Natural killer cell (primary cell): ENCODE results near the gene DDR1. TPM values are rescaled to one million over a fixed set of nuclear protein-coding genes. Genes with fewer than 3 reads are reported as not detected.

Source experiments
- ATAC-seq, 3 donors: fragments of 150-1000 bp in 2 of 3; fragments of 200-7000 bp in 1 of 3; cut with Tn5 transposase; 1 replicate in 1 of 3; 2 replicates in 2 of 3; pipeline ENCODE4 v1.10.0; 2021; ENCODE audit warnings: mild to moderate bottlenecking in 2 of 3, moderate library complexity in 2 of 3
- DNase-seq, 2 donors: peaks; one replicate each; pipeline versions ENCODE4 v3.0.0 to v3.0.0-alpha.2; 2013 to 2021; ENCODE audit warnings: mixed read lengths in 1 of 2
- H3K27ac ChIP-seq: one replicate; pipeline ENCODE4 v1.5.1; 2013; ENCODE audit warnings: mild to moderate bottlenecking, low read length
- H3K27me3 ChIP-seq: one replicate; pipeline ENCODE4 v1.6.1; 2013; ENCODE audit warnings: low read length; ENCODE audit not compliant: control insufficient read depth, insufficient read depth
- H3K36me3 ChIP-seq: one replicate; pipeline ENCODE4 v1.6.1; 2013; ENCODE audit warnings: low read length; ENCODE audit not compliant: control insufficient read depth, insufficient read depth
- H3K4me1 ChIP-seq: one replicate; pipeline ENCODE4 v1.6.1; 2013; ENCODE audit warnings: low read length; ENCODE audit not compliant: control insufficient read depth, insufficient read depth
- H3K4me3 ChIP-seq: one replicate; pipeline ENCODE4 v1.5.1; 2013; ENCODE audit warnings: low read length
- H3K9me3 ChIP-seq: one replicate; pipeline ENCODE4 v1.6.1; 2013; ENCODE audit warnings: low read length; ENCODE audit not compliant: control insufficient read depth, insufficient read depth
- H3K27ac Mint-ChIP-seq, 2 donors: one replicate each; pipeline ENCODE4 v1.8.0; 2022; ENCODE audit warnings: mild to moderate bottlenecking in 2 of 2, mixed read lengths in 2 of 2, moderate library complexity in 1 of 2
- H3K27me3 Mint-ChIP-seq, 2 donors: one replicate each; pipeline ENCODE4 v1.8.0; 2022; ENCODE audit warnings: low read depth in 2 of 2, mixed read lengths in 2 of 2
- H3K36me3 Mint-ChIP-seq: one replicate; pipeline ENCODE4 v1.8.0; 2022; ENCODE audit warnings: mixed read lengths
- H3K4me1 Mint-ChIP-seq, 2 donors: one replicate each; pipeline ENCODE4 v1.8.0; 2022; ENCODE audit warnings: mixed read lengths in 2 of 2
- H3K4me3 Mint-ChIP-seq: one replicate; pipeline ENCODE4 v1.8.0; 2022; ENCODE audit warnings: mild to moderate bottlenecking, moderate library complexity, mixed read lengths
- H3K9me3 Mint-ChIP-seq, 2 donors: one replicate each; pipeline ENCODE4 v1.8.0; 2022; ENCODE audit warnings: mixed read lengths in 2 of 2
- WGBS: methylation state at CpG from one replicate; pipeline ENCODE4 v1.1.7; 2013; ENCODE audit warnings: missing lambda C conversion rate; ENCODE audit not compliant: insufficient coverage; 5-methylcytosine and 5-hydroxymethylcytosine counted together
- intact Hi-C: fragments of 100-400 bp; cut with micrococcal nuclease; formaldehyde crosslinking; loops from one replicate; pipeline ENCODE4 v1.14.2; 2022
- total RNA-seq, 4 donors: library from RNA; stranded (reverse); fragments of 120-200 nt in 1 of 4; gene quantifications; one replicate each; pipeline versions ENCODE4 v1.2.3 to v1.2.4, GENCODE V29; 2013 to 2022
- TF ChIP-seq, protein P1 (sequence below): fragments of 200-600 bp; IDR thresholded peaks from one replicate; pipeline ENCODE4 v1.8.0; 2022; ENCODE audit warnings: antibody characterized with exemption

DDR1 gene
- total RNA-seq, 3 donors from 2014 or later (not counting 1 experiment from before 2014, with no cell fraction given) = 2.6 to 7.4 (median 5.2) TPM

DNA sequence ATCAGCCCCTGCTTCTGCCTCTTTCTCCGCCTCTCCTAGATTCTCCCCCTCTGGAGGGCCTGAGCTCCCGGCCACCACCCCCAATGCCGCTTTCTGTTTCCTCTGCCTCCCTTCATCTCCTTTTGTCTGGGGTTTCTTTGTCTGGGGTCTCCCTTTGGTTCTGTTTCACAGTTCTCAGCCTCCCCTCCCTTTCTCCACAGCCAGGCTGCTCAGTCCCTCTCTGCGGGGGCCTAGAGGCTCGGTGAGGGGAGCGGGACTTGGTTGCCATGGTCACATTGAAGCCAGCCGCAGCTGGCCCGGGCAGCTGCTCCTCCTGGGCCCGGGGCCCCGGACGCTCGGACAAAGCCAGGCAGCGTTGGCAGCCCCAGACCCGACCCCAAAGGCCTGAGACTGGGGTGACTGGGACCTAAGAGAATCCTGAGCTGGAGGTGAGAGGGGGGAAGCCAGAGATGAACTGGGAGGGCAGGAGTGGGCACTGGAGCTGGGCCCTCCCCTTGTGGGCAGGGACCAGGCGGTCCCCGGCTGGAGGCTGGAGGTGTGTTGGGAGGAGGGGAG lies 3.5 kb upstream of the DDR1 start:
- Mint-ChIP-seq H3K27ac (no peak overlapping the region), H3K36me3 (no peaks in the 10 kb centered on the region), H3K9me3 (no peaks in the 10 kb centered on the region), H3K27me3 (peaks cover 7 to 18% of the 10 kb centered on the region in 2 donors), H3K4me3 (no peak overlapping the region), H3K4me1 (peaks cover 20 to 31% of the 10 kb centered on the region in 2 donors)
- no peaks in the 10 kb centered on the region for H3K9me3 ChIP-seq
- no peak for ATAC-seq
- H3K36me3 ChIP-seq = no peaks in the 10 kb centered on the region
- TF ChIP-seq, protein P1, sequence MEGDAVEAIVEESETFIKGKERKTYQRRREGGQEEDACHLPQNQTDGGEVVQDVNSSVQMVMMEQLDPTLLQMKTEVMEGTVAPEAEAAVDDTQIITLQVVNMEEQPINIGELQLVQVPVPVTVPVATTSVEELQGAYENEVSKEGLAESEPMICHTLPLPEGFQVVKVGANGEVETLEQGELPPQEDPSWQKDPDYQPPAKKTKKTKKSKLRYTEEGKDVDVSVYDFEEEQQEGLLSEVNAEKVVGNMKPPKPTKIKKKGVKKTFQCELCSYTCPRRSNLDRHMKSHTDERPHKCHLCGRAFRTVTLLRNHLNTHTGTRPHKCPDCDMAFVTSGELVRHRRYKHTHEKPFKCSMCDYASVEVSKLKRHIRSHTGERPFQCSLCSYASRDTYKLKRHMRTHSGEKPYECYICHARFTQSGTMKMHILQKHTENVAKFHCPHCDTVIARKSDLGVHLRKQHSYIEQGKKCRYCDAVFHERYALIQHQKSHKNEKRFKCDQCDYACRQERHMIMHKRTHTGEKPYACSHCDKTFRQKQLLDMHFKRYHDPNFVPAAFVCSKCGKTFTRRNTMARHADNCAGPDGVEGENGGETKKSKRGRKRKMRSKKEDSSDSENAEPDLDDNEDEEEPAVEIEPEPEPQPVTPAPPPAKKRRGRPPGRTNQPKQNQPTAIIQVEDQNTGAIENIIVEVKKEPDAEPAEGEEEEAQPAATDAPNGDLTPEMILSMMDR = no peak
- peaks cover 28% of the 10 kb centered on the region for H3K4me1 ChIP-seq
- intact Hi-C loops = no loop called here
- H3K27ac ChIP-seq = no peak overlapping the region
- no peak for DNase-seq
- WGBS = 94% methylated on average over 16 of the region's 16 CpGs
- H3K27me3 ChIP-seq = peaks cover 3% of the 10 kb centered on the region
- H3K4me3 ChIP-seq = no peak overlapping the region

DNA sequence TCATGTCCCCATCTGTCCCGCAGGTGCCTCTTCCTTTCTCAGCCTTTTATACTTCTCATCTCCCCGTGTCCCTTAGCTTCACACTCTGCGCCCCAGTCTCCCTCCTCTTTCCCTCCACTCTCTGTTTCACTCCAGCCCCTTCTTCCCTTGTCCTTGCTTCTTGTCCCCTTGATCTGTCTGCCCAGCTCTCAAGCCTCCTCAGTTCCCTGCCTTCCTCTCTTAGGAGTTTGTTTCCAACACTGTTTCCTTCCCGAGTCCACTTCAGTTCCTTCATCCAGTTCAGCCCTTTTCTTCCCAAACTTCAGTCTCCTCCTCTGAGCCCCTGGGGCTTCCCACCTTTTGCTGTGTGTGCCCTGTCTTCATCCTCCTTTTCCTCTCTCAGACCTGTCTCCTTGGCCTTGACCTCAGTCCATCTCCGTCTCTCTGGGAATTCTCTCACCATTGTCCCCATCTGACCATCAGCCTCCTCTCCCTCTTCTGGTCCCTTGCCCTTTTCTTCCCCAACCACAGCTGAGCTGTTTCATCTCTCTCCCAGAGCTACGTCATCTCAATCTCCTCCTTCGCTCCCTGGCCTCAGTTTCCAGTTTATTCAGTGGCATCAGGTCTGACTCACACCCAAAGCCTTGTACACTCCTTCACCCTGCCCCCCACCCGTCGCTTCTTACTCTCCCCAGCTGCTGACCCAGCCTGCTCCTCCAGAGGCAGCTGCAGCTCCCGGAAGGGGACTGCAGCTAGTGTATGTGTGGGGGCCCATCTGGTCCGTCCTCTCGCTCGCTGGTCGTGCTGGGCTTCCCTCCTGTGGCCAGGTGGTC lies 2.7 kb upstream of the DDR1 start:
- Histone ChIP-seq H3K4me1 (peaks cover 28% of the 10 kb centered on the region), H3K4me3 (no peak overlapping the region), H3K36me3 (no peaks in the 10 kb centered on the region), H3K27me3 (peaks cover 3% of the 10 kb centered on the region), H3K27ac (no peak overlapping the region), H3K9me3 (no peaks in the 10 kb centered on the region)
- peaks cover 7 to 26% of the 10 kb centered on the region in 2 donors for H3K27me3 Mint-ChIP-seq
- DNase-seq (no peak), ATAC-seq (no peak)
- TF ChIP-seq, protein P1 = no peak
- H3K36me3 Mint-ChIP-seq = no peaks in the 10 kb centered on the region
- no peaks in the 10 kb centered on the region for H3K9me3 Mint-ChIP-seq
- H3K4me3 Mint-ChIP-seq = no peak overlapping the region
- intact Hi-C loops = no loop called here
- peaks cover 25 to 39% of the 10 kb centered on the region in 2 donors for H3K4me1 Mint-ChIP-seq
- H3K27ac Mint-ChIP-seq = no peak overlapping the region
- WGBS = 87% methylated on average over 14 of the region's 14 CpGs

DNA sequence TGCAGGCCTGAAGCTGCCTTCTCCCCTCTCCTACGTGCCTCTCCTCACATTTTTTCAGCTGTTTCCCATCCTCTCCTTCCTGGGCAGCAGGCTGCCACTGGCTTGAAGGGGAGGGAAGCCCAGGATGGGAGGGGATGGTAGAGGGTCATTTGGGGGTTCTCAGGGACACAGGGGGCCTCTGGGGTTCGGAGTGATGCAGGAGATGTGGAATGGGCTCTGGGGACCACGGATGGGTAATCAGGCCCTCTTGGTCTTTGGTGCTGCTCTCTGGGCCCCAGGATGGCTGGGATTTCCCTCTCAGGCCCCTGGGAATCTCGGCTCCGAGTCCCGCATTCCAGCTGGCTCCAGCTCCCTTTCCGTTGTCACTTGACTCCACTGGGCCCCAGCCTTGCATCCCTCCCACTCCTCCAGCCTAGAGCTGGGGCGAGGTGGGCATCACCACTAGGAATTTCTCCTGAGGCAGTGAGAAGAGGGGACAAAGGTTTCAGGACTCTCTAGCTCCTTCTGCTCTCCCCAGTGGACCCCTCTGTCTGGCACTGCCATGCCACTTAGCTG lies 2.0 kb upstream of the DDR1 start:
- peaks cover 23 to 37% of the 10 kb centered on the region in 2 donors for H3K4me1 Mint-ChIP-seq
- no peak overlapping the region for H3K27ac Mint-ChIP-seq
- H3K9me3 ChIP-seq = no peaks in the 10 kb centered on the region
- peaks cover 26% of the 10 kb centered on the region for H3K4me1 ChIP-seq
- no peak for ATAC-seq
- intact Hi-C loops = no loop called here
- no peak overlapping the region for H3K27ac ChIP-seq
- TF ChIP-seq, protein P1 = no peak
- H3K36me3 ChIP-seq = no peaks in the 10 kb centered on the region
- DNase-seq = no peak
- H3K4me3 ChIP-seq = no peak overlapping the region
- H3K9me3 Mint-ChIP-seq = no peaks in the 10 kb centered on the region
- no peak overlapping the region for H3K4me3 Mint-ChIP-seq
- no peaks in the 10 kb centered on the region for H3K36me3 Mint-ChIP-seq
- 94% methylated on average over 7 of the region's 8 CpGs for WGBS
- H3K27me3 ChIP-seq = peaks cover 6% of the 10 kb centered on the region
- peaks cover 7 to 28% of the 10 kb centered on the region in 2 donors for H3K27me3 Mint-ChIP-seq
